GM23338 (cell line): ENCODE measurements around the gene ASB9. TPM values are rescaled to one million over a fixed set of nuclear protein-coding genes. Genes with fewer than 3 reads are reported as not detected.

Experiments used
- ATAC-seq: fragments of 200-7000 bp; cut with Tn5 transposase; 3 replicates; pipeline ENCODE4 v1.9.1; 2020
- DNase-seq: peaks from one replicate; pipeline ENCODE4 v3.0.0-alpha.2; 2015; ENCODE audit warnings: low spot score
- H2AFZ ChIP-seq: fragments of 200-600 bp; sonication (generic); 2 replicates; pipeline ENCODE4 v1.8.0; 2016; ENCODE audit warnings: antibody characterized with exemption, mild to moderate bottlenecking, moderate library complexity
- H3F3A ChIP-seq: fragments of 200-600 bp; sonication (generic); replicated peaks from 2 replicates; pipeline ENCODE4 v1.8.0; 2017; ENCODE audit warnings: antibody characterized with exemption, mixed run types, low read depth
- H3K27ac ChIP-seq: fragments of 200-600 bp; sonication (generic); 2 replicates; pipeline ENCODE4 v1.6.1; 2016; ENCODE audit warnings: low read depth
- H3K27me3 ChIP-seq: fragments of 200-600 bp; sonication (generic); 2 replicates; pipeline ENCODE4 v1.8.0; 2016; ENCODE audit warnings: mild to moderate bottlenecking, mixed run types, moderate library complexity; ENCODE audit not compliant: insufficient read depth
- H3K36me3 ChIP-seq: fragments of 200-600 bp; sonication (generic); 2 replicates; pipeline ENCODE4 v1.8.0; 2016; ENCODE audit warnings: mild to moderate bottlenecking; ENCODE audit not compliant: insufficient read depth
- H3K4me1 ChIP-seq: fragments of 200-600 bp; sonication (generic); 2 replicates; pipeline ENCODE4 v1.8.0; 2016; ENCODE audit warnings: mild to moderate bottlenecking, moderate library complexity; ENCODE audit not compliant: insufficient read depth
- H3K4me2 ChIP-seq: fragments of 200-600 bp; sonication (generic); 2 replicates; pipeline ENCODE4 v1.7.1; 2017; ENCODE audit warnings: mixed run types
- H3K4me3 ChIP-seq: fragments of 200-600 bp; sonication (generic); 2 replicates; pipeline ENCODE4 v1.6.1; 2016; ENCODE audit warnings: mixed run types
- H3K79me2 ChIP-seq: fragments of 200-600 bp; sonication (generic); replicated peaks from 2 replicates; pipeline ENCODE4 v1.8.0; 2017; ENCODE audit warnings: mild to moderate bottlenecking; ENCODE audit not compliant: insufficient read depth
- H3K9me2 ChIP-seq: fragments of 200-600 bp; sonication (generic); 2 replicates; pipeline ENCODE4 v1.8.0; 2017; ENCODE audit not compliant: insufficient read depth
- H4K20me1 ChIP-seq: fragments of 200-600 bp; sonication (generic); replicated peaks from 2 replicates; pipeline ENCODE4 v1.8.0; 2017; ENCODE audit warnings: mild to moderate bottlenecking; ENCODE audit not compliant: insufficient read depth
- H3K27ac Mint-ChIP-seq: 2 replicates; pipeline ENCODE4 v1.8.0; 2020; ENCODE audit warnings: inconsistent platforms, mild to moderate bottlenecking, moderate library complexity, mixed read lengths
- H3K27me3 Mint-ChIP-seq: 3 replicates; pipeline ENCODE4 v1.8.0; 2022; ENCODE audit warnings: low read depth, mild to moderate bottlenecking, moderate library complexity, mixed read lengths, inconsistent platforms; ENCODE audit not compliant: insufficient read depth, poor library complexity
- H3K36me3 Mint-ChIP-seq: 3 replicates; pipeline ENCODE4 v1.8.0; 2021; ENCODE audit warnings: low read depth, mild to moderate bottlenecking, inconsistent platforms, moderate library complexity, mixed read lengths
- H3K4me1 Mint-ChIP-seq: 3 replicates; pipeline ENCODE4 v1.8.0; 2020; ENCODE audit warnings: mild to moderate bottlenecking, inconsistent platforms, mixed read lengths
- H3K4me3 Mint-ChIP-seq: 3 replicates; pipeline ENCODE4 v1.8.0; 2021; ENCODE audit warnings: moderate library complexity, mild to moderate bottlenecking, inconsistent platforms, mixed read lengths
- H3K9me3 Mint-ChIP-seq: 3 replicates; pipeline ENCODE4 v1.8.0; 2020; ENCODE audit warnings: moderate library complexity, mild to moderate bottlenecking, inconsistent platforms, mixed read lengths
- CTCF ChIP-seq, 2 experiments: fragments of 200-600 bp in 1 of 2; sonication (generic) in 1 of 2; conservative IDR thresholded peaks; 2 replicates each; pipeline versions ENCODE4 v1.5.1 to v1.6.1; 2016 to 2017; ENCODE audit warnings: antibody characterized with exemption in 2 of 2, low read depth in 2 of 2, mild to moderate bottlenecking in 2 of 2, moderate library complexity in 1 of 2
- ETS1 ChIP-seq: IDR thresholded peaks from 2 replicates; pipeline ENCODE4 v1.6.1; 2016; ENCODE audit warnings: antibody characterized with exemption
- EZH2 ChIP-seq: fragments of 200-600 bp; sonication (generic); IDR thresholded peaks from one replicate; pipeline ENCODE4 v1.8.0; 2017; ENCODE audit warnings: antibody characterized with exemption, mild to moderate bottlenecking, low read depth; ENCODE audit not compliant: unreplicated experiment
- EZH2phosphoT487 ChIP-seq: fragments of 200-600 bp; sonication (generic); IDR thresholded peaks from one replicate; pipeline ENCODE4 v1.8.1; 2018; ENCODE audit warnings: antibody characterized with exemption; ENCODE audit not compliant: unreplicated experiment
- JUNB ChIP-seq: IDR thresholded peaks from one replicate; pipeline ENCODE4 v1.6.1; 2016; ENCODE audit warnings: antibody characterized with exemption; ENCODE audit not compliant: unreplicated experiment
- NANOG ChIP-seq: IDR thresholded peaks from 2 replicates; pipeline ENCODE4 v1.6.1; 2016; ENCODE audit warnings: antibody characterized with exemption, borderline replicate concordance
- POLR2AphosphoS5 ChIP-seq: IDR thresholded peaks from 2 replicates; pipeline ENCODE4 v1.6.1; 2016; ENCODE audit warnings: antibody characterized with exemption, low read depth
- STAT1 ChIP-seq: IDR thresholded peaks from one replicate; pipeline ENCODE4 v1.6.1; 2016; ENCODE audit warnings: antibody characterized with exemption; ENCODE audit not compliant: unreplicated experiment
- ZNF114 ChIP-seq: fragments of 250-450 bp; sonication (Bioruptor Pico); IDR thresholded peaks from 2 replicates; pipeline ENCODE4 v1.5.0; 2020; ENCODE audit warnings: mild to moderate bottlenecking, moderate library complexity
- ZNF331 ChIP-seq: fragments of 250-450 bp; sonication (Bioruptor Pico); IDR thresholded peaks from 2 replicates; pipeline ENCODE4 v1.5.0; 2020; ENCODE audit warnings: low read depth, mild to moderate bottlenecking, moderate library complexity
- polyA plus RNA-seq: library from polyadenylated mRNA; unstranded; fragments of >200 nt; fragmentation: Nextera tagmentation; extraction: Ambion mirVana; gene quantifications from 2 replicates; pipeline ENCODE4 v1.2.1, GENCODE V29; 2016
- total RNA-seq: library from RNA; depleted of rRNA; stranded (reverse); fragments of >200 nt; shearing (Covaris generic); gene quantifications from 2 replicates; pipeline ENCODE4 v1.2.3, GENCODE V29; 2014
- TF ChIP-seq, protein P1 (sequence below): fragments of 250-450 bp; sonication (Bioruptor Pico); IDR thresholded peaks from 2 replicates; pipeline ENCODE4 v1.5.0; 2020; ENCODE audit warnings: mild to moderate bottlenecking, moderate library complexity
- TF ChIP-seq, protein P2 (sequence below): IDR thresholded peaks from one replicate; pipeline ENCODE4 v1.6.1; 2018; ENCODE audit warnings: antibody characterized with exemption; ENCODE audit not compliant: unreplicated experiment

ASB9 gene
- total and polyA plus RNA-seq, 2 experiments from 2014 or later, result 0.37 to 0.42 TPM

GRCh38 chrX:15236146-15236545, 33.7 kb downstream of the ASB9 start (continued):
- TF ChIP-seq, protein P1, sequence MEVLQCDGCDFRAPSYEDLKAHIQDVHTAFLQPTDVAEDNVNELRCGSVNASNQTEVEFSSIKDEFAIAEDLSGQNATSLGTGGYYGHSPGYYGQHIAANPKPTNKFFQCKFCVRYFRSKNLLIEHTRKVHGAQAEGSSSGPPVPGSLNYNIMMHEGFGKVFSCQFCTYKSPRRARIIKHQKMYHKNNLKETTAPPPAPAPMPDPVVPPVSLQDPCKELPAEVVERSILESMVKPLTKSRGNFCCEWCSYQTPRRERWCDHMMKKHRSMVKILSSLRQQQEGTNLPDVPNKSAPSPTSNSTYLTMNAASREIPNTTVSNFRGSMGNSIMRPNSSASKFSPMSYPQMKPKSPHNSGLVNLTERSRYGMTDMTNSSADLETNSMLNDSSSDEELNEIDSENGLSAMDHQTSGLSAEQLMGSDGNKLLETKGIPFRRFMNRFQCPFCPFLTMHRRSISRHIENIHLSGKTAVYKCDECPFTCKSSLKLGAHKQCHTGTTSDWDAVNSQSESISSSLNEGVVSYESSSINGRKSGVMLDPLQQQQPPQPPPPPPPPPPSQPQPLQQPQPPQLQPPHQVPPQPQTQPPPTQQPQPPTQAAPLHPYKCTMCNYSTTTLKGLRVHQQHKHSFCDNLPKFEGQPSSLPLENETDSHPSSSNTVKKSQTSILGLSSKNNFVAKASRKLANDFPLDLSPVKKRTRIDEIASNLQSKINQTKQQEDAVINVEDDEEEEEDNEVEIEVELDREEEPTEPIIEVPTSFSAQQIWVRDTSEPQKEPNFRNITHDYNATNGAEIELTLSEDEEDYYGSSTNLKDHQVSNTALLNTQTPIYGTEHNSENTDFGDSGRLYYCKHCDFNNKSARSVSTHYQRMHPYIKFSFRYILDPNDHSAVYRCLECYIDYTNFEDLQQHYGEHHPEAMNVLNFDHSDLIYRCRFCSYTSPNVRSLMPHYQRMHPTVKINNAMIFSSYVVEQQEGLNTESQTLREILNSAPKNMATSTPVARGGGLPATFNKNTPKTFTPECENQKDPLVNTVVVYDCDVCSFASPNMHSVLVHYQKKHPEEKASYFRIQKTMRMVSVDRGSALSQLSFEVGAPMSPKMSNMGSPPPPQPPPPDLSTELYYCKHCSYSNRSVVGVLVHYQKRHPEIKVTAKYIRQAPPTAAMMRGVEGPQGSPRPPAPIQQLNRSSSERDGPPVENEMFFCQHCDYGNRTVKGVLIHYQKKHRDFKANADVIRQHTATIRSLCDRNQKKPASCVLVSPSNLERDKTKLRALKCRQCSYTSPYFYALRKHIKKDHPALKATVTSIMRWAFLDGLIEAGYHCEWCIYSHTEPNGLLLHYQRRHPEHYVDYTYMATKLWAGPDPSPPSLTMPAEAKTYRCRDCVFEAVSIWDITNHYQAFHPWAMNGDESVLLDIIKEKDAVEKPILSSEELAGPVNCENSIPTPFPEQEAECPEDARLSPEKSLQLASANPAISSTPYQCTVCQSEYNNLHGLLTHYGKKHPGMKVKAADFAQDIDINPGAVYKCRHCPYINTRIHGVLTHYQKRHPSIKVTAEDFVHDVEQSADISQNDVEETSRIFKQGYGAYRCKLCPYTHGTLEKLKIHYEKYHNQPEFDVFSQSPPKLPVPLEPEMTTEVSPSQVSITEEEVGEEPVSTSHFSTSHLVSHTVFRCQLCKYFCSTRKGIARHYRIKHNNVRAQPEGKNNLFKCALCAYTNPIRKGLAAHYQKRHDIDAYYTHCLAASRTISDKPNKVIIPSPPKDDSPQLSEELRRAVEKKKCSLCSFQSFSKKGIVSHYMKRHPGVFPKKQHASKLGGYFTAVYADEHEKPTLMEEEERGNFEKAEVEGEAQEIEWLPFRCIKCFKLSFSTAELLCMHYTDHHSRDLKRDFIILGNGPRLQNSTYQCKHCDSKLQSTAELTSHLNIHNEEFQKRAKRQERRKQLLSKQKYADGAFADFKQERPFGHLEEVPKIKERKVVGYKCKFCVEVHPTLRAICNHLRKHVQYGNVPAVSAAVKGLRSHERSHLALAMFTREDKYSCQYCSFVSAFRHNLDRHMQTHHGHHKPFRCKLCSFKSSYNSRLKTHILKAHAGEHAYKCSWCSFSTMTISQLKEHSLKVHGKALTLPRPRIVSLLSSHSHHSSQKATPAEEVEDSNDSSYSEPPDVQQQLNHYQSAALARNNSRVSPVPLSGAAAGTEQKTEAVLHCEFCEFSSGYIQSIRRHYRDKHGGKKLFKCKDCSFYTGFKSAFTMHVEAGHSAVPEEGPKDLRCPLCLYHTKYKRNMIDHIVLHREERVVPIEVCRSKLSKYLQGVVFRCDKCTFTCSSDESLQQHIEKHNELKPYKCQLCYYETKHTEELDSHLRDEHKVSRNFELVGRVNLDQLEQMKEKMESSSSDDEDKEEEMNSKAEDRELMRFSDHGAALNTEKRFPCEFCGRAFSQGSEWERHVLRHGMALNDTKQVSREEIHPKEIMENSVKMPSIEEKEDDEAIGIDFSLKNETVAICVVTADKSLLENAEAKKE (CRISPR knock-in tag), result no peak

DNA sequence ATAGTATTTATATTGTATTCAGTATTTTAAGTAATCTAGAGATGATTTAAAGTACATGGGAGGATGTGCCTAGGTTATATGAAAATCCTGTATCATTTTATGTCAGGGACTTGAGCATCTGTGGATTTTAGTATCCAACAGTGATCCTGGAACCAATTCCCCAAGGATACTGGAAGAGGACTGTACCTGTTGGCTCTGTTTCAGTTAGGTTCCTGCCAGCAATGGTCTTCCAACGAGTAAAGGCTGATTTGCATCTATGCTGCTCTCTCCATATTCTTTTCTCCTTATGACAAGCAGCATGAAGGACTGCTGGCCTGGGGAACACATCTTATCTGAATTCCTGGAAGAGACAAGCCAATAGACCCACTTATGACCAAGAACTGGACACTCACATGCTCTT, 34.9 kb downstream of the ASB9 start:
- ATAC-seq, result no peak
- Histone ChIP-seq H2AFZ (no peak overlapping the region), H3F3A (no peaks in the 10 kb centered on the region), H4K20me1 (no peaks in the 10 kb centered on the region), H3K4me2 (no peak overlapping the region), H3K27ac (no peak overlapping the region), H3K36me3 (no peaks in the 10 kb centered on the region), H3K4me1 (no peaks in the 10 kb centered on the region), H3K79me2 (no peaks in the 10 kb centered on the region), H3K27me3 (no peaks in the 10 kb centered on the region), H3K9me2 (no peaks in the 10 kb centered on the region), H3K4me3 (no peak overlapping the region)
- Mint-ChIP-seq H3K4me3 (no peak overlapping the region), H3K27ac (no peak overlapping the region), H3K4me1 (no peaks in the 10 kb centered on the region), H3K9me3 (peaks cover 3% of the 10 kb centered on the region; the same call in 1 of the 3 replicates), H3K36me3 (no peaks in the 10 kb centered on the region), H3K27me3 (no peaks in the 10 kb centered on the region)
- TF ChIP-seq ZNF114 (CRISPR knock-in tag), result no peak
- TF ChIP-seq EZH2, result no peak
- TF ChIP-seq, protein P2, sequence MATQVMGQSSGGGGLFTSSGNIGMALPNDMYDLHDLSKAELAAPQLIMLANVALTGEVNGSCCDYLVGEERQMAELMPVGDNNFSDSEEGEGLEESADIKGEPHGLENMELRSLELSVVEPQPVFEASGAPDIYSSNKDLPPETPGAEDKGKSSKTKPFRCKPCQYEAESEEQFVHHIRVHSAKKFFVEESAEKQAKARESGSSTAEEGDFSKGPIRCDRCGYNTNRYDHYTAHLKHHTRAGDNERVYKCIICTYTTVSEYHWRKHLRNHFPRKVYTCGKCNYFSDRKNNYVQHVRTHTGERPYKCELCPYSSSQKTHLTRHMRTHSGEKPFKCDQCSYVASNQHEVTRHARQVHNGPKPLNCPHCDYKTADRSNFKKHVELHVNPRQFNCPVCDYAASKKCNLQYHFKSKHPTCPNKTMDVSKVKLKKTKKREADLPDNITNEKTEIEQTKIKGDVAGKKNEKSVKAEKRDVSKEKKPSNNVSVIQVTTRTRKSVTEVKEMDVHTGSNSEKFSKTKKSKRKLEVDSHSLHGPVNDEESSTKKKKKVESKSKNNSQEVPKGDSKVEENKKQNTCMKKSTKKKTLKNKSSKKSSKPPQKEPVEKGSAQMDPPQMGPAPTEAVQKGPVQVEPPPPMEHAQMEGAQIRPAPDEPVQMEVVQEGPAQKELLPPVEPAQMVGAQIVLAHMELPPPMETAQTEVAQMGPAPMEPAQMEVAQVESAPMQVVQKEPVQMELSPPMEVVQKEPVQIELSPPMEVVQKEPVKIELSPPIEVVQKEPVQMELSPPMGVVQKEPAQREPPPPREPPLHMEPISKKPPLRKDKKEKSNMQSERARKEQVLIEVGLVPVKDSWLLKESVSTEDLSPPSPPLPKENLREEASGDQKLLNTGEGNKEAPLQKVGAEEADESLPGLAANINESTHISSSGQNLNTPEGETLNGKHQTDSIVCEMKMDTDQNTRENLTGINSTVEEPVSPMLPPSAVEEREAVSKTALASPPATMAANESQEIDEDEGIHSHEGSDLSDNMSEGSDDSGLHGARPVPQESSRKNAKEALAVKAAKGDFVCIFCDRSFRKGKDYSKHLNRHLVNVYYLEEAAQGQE, result no peak
- no peak for TF ChIP-seq STAT1
- TF ChIP-seq JUNB, result no peak
- no peak for TF ChIP-seq POLR2AphosphoS5
- TF ChIP-seq EZH2phosphoT487, result no peak
- no peak for TF ChIP-seq CTCF (conservative IDR thresholded peaks at IDR 0.05; ENCODE audit: low read depth in 2 of 2)
- no peak for TF ChIP-seq ZNF331 (CRISPR knock-in tag)
- TF ChIP-seq ETS1, result no peak
- no peak for TF ChIP-seq NANOG
- DNase-seq, result no peak
